GM12874 (cell line): ENCODE measurements around the gene NXPH3.

Experiments
- CTCF ChIP-seq: IDR thresholded peaks from 2 replicates; pipeline ENCODE4 v1.5.1; 2011; ENCODE audit warnings: low read depth, mild to moderate bottlenecking, control low read depth, low read length, moderate library complexity; ENCODE audit not compliant: insufficient read depth

NXPH3 gene

GRCh38 chr17:49595328-49595727, 19.7 kb downstream of the NXPH3 start:
- TF ChIP-seq CTCF: no peak

- TF ChIP-seq CTCF: no peak
Measured at GRCh38 chr17:49595980-49596379, 20.3 kb downstream of the NXPH3 start.

GRCh38 chr17:49596613-49597244, 21.1 kb downstream of the NXPH3 start:
- no peak for TF ChIP-seq CTCF

- TF ChIP-seq CTCF: no peak
Measured at GRCh38 chr17:49597436-49597835, 21.8 kb downstream of the NXPH3 start.

- TF ChIP-seq CTCF: no peak
Measured at GRCh38 chr17:49597928-49598655, 22.4 kb downstream of the NXPH3 start.

GRCh38 chr17:49598918-49599317, 23.2 kb downstream of the NXPH3 start:
- no peak for TF ChIP-seq CTCF

- no peak for TF ChIP-seq CTCF
Measured at GRCh38 chr17:49600949-49601348, 25.3 kb downstream of the NXPH3 start.
